Hepatic stellate cell (primary cell): ENCODE results near the gene VIPR2.
A peak's percentile ranks its signal among the peaks of the same experiment; 100 is the strongest.
"Not testable (repeated sequence)": the region's sequence is repeated elsewhere in the genome, so short reads cannot be mapped to it uniquely, and the experiment has no call there.

Source experiments
- DNase-seq: peaks from one replicate; pipeline ENCODE4 v3.0.0; 2011; ENCODE audit warnings: low spot score

VIPR2 gene

DNA sequence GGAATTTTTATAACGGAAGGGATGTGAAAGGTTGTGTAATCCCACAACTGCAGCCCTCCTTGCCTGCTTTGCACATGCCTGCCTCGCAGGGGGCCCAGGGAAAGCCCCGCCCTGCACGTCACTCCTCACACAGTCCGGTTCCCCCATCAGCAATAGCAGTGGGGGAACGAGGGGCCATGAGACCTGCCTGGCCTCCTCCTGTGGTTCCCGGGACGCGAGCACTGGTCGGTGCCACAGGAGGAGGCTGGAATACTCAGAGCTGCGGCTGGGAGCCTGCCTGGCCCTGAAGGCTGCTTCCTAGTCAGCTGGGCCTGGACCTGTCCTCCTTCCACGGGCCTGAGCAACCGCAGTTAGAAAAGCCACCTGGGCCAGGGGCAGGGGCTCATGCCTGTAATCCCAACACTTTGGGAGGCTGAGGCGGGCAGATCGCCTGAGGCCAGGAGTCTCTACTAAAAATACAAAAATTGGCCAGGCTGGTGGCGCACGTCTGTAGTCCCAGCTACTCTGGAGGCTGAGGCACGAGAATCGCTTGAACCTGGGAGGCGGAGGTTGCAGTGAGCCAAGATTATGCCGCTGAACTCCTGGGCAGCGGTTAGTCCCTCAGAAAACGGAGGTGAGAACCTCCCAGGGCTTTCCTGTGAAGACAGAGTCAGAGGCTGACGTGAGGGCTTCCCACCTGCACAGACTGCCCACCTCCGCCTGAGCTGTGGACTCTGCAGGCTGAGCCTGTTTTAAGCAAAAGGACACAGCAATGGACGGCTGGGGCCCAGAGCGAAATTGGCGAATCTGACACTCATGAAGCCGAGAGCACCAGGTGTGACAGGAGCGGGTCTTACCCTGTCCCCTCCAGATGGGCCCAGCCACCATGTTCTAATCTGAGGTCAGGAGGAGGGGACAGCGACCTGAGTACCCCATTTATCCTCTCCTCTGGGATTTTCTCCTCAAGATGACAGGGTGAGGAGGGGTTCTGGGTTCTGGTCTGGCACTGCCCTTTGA is 52.9 kb downstream of the VIPR2 start:
- no peak for DNase-seq

- DNase-seq = no peak
Observed at GRCh38 chr7:159091041-159091440, 53.6 kb downstream of the VIPR2 start.

DNA sequence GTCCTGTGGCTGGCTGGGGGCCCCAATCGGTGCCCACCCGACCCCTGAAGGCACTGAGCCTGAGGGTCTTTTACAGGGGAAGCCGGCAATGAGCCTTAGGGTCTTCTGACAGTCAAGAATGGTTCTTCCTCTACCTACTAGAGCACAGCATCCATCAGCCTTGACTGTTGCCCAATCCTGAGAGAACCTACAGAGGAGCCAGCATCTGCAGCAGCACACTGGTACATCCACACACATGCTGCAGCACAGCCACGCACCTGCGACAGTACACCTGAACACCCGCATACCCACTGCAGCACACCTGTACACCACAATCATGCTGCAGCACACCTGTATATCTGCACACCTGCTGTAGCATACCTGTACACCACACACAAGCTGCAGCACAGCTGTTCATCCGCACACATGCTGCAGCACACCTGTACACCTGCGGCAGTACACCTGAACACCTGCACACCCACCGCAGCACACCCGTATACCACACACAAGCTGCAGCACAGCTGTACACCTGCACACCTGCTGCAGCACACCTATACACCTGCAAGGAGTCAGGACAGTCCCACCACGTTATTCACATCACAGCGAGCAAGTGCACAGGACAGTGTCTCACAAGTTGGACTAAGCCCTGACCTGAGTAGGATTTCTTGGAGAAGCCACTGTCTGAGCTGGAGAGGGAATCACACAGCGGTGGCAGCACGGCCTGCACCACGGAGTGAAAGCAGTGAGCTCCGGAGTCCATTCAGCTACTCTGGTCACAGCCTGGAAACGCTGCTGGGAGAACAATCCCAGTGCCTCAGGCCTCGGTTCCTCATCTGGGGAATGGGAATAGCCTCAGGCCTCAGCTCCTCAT is 56.4 kb downstream of the VIPR2 start:
- no peak for DNase-seq

DNA sequence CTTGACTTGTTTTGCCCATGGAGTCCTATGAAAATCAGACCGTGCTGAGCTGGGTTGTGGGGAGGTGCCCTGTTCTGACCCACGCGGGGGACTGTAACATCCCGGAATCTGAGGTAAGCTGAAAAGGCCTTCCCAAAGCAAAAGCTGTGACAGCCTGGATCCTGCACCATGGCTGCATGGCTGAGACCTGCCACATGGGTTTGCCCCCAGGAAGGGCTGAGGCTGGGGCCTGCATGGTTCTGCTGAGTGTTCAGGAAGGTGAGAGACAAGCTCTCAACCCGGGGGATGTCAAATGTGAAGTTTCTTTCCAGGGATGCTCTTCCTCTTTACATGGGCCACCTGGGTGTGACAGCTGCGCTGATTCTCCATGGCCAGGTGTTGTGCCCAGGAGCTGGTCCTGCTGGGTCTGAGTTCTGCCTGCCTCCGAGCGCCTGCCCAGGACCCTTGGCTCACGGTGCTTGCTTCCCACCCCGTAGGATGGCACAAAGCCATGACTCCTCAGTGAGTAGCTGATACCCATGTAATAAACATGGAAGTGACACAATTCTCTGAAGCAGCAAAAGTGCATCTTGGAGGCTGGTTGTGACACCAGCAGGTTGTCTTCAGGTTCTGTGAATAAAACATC is 58.3 kb downstream of the VIPR2 start:
- DNase-seq = no peak

GRCh38 chr7:159084069-159084801 is 60.4 kb downstream of the VIPR2 start:
- DNase-seq = no peak

DNA sequence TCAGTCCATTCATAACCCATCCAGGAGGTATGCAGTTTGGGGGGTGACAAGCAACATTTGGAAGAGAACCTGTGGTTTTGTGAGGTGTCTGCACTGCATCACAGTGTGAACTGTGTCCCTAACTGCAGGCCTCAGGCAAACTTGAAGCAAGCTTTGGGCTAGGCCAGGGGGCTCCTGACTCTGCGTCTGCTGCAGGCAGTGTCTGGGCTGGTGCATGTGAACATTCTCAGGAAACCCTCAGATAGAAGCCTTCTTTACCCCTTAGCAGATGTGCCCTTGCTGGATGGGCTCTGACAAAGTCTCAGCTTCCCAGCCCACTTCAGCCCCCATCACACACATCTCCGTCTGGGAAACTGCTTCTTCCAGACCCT is 61.0 kb downstream of the VIPR2 start:
- no peak for DNase-seq

DNA sequence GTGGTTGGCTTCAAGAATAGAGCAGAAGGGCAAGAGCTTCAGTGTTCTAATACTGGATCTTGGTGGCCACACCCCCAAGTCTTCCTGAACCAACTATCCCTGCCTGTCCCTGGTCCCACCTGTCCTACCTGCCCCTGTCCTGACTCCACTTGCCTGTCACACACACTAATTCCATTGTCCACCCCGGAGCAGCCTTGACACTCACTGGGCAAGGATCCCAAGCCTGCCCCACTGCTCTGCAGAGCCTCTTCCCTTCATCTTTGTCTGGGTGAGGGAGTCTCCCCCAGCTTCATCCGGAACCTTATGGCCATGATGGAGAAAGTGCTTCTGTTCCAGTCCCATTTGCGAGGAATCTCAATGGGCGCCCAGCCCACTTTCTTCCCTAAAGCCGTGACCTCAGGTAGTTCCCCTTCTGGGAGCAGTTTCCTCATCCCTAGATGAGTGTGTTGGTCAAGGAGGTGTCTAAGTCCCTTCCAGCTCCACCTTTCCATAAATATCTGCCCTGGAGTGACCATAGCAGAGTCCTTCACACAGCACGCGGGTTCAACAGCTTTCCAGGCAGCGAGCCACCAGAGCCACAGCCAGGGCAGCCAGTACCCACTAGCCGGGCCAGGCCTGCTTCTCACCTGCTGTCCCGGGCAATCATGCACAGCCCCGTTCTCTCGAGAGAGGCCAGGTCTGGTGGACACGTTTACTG is 61.5 kb downstream of the VIPR2 start:
- no peak for DNase-seq

DNA sequence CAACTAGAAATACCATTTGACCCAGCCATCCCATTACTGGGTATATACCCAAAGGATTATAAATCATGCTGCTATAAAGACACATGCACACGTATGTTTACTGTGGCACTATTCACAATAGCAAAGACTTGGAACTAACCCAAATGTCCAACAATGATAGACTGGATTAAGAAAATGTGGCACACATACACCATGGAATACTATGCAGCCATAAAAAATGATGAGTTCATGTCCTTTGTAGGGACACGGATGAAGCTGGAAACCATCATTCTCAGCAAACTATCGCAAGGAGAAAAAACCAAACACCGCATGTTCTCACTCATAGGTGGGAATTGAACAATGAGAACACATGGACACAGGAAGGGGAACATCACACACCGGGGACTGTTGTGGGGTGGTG is 62.6 kb downstream of the VIPR2 start:
- DNase-seq = not testable (repeated sequence)

GRCh38 chr7:159078911-159079270 is 65.8 kb downstream of the VIPR2 start:
- no peak for DNase-seq

- DNase-seq = no peak
Observed at GRCh38 chr7:159078193-159078910, 66.3 kb downstream of the VIPR2 start.

DNA sequence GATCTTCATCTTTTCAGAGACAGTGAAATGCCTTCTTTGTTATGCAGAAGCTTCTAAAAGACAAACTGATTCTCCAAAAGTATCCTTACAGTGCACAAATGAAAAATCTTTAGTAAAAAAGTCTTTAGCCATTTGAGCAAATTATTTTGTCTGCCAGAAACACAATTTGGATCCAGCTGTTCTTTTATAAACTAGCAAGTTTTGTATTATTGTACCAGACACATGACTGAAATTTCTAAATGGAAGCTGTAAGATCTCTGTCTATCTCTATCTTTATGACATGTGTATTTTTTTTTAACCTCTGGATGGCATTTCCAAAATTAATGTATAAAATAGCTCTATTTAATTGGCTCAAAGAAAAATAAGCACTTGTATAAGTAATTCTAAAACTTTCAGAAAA is 68.3 kb downstream of the VIPR2 start:
- no peak for DNase-seq

- DNase-seq = no peak
Observed at GRCh38 chr7:159075563-159076238, 69.0 kb downstream of the VIPR2 start.

- DNase-seq = no peak
Observed at GRCh38 chr7:159071260-159071659, 73.4 kb downstream of the VIPR2 start.

DNA sequence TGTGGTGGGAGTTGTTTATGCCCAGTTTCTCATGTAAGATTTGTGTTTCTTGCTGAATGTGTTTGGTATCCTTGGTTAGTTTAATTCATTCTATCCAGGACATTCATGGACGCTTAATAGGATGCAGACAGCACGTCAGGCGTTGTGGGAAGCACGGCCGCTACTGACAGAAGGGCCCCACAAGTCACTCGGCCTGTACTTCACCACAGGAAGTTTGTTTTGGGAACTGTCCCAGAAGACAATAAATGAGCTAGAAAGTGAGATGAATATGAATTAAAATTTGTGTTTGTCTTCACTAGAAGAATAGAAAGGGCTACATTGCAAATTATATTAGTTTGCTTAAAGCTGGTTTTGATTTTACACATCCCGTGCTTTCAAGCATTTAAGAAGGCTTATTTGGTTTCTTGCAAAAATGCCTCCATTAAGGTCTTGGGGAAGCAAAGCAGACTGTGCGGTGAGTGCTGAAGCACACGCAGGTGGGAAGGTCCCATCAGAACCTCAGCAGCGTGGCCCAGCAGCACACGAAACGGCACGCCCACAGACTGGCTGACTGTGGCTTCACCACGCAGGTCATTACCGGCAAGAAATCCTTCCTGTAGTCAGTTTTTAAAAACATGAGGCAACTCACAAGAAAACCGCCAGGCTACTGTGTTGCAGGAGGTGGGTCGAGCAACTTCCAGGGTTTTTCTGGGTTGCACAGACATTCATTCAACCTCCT is 74.1 kb downstream of the VIPR2 start:
- no peak for DNase-seq

GRCh38 chr7:159068893-159069448 is 75.7 kb downstream of the VIPR2 start:
- no peak for DNase-seq

- DNase-seq = peak; percentile 45
Observed at GRCh38 chr7:159068488-159068811, 76.2 kb downstream of the VIPR2 start.

GRCh38 chr7:159067576-159068487 is 76.8 kb downstream of the VIPR2 start:
- DNase-seq = no peak
